ENCODE measurements around the gene DGUOK.

The DGUOK gene

DNA sequence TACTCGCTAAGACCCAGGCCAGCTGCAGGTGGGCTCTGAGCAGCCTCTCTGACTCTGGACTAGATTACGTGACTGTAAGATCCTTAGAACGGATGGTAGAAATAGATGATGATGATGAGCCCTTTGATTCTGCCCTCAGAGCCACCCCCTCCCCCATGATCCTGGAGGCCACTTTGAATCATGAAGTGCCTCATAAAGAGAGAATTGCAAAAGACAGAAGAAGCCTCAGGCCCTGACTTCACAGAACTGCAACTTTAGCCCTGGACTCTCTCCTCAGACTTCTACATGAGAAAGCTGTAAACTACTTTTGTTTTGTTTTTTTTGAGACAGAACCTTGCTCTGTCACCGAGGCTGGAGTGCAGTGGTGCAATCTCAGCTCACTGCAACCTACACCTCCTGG lies 42.7 kb downstream of the DGUOK start:
- Histone ChIP-seq H3K27me3 (ENCODE audit: insufficient read depth, low read length) (no peaks in the 10 kb centered on the region), H2AFZ (ENCODE audit: low read length, unreplicated experiment) (no peak overlapping the region), H3K36me3 (ENCODE audit: insufficient read depth, low read length) (no peaks in the 10 kb centered on the region), H3K4me1 (ENCODE audit: control insufficient read depth, insufficient read depth, low read length, unreplicated experiment) (peaks cover 29% of the 10 kb centered on the region), H3K27ac (ENCODE audit: low read depth, low read length) (no peak overlapping the region), H3K4me3 (ENCODE audit: low read depth, low read length) (no peak overlapping the region), H3K79me2 (ENCODE audit: control insufficient read depth, insufficient read depth, low read length, unreplicated experiment) (no peaks in the 10 kb centered on the region)

GRCh38 chr2:73970141-73970803 lies 43.6 kb downstream of the DGUOK start:
- no peaks in the 10 kb centered on the region for H3K36me3 ChIP-seq (ENCODE audit: insufficient read depth, low read length)
- H3K27me3 ChIP-seq (ENCODE audit: insufficient read depth, low read length), result no peaks in the 10 kb centered on the region
- no peaks in the 10 kb centered on the region for H3K79me2 ChIP-seq (ENCODE audit: control insufficient read depth, insufficient read depth, low read length, unreplicated experiment)
- H2AFZ ChIP-seq (ENCODE audit: low read length, unreplicated experiment), result no peak overlapping the region
- no peak overlapping the region for H3K4me3 ChIP-seq (ENCODE audit: low read depth, low read length)
- H3K4me1 ChIP-seq (ENCODE audit: control insufficient read depth, insufficient read depth, low read length, unreplicated experiment), result peaks cover 29% of the 10 kb centered on the region
- H3K27ac ChIP-seq (ENCODE audit: low read depth, low read length), result no peak overlapping the region

DNA sequence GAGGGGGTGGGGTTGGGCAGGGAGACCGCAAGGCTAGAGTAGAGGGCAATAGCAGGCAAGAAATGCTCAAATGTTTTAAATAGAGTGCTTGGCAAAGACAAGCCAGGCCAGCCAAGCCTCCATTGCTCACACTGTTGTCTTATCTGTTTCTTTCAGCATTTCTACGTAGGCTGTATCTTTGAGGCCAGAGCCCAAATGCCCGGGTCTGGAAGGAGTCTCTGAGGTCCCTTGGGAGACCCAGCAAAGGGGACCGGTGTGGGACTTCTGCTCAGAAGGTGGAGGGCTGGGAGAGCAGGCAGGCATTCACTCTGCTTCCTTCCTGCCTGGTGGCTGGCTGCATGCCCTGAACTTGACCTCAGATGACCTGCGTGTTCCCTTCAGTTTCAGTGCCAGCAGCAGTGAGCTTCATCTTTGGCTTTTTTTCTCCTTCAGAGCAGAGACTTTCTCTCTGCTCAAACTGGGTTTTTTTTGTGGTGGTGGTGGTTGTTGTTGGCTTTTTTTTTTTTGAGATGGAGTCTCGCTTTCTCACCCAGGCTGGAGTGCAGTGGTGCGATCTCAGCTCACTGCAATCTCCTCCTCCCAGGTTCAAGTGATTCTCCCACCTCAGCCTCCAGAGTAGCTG lies 44.3 kb downstream of the DGUOK start:
- Histone ChIP-seq H2AFZ (ENCODE audit: low read length, unreplicated experiment) (no peak overlapping the region), H3K4me1 (ENCODE audit: control insufficient read depth, insufficient read depth, low read length, unreplicated experiment) (peaks cover 29% of the 10 kb centered on the region), H3K4me3 (ENCODE audit: low read depth, low read length) (no peak overlapping the region; the same call in 1 of the 2 replicates)

DNA sequence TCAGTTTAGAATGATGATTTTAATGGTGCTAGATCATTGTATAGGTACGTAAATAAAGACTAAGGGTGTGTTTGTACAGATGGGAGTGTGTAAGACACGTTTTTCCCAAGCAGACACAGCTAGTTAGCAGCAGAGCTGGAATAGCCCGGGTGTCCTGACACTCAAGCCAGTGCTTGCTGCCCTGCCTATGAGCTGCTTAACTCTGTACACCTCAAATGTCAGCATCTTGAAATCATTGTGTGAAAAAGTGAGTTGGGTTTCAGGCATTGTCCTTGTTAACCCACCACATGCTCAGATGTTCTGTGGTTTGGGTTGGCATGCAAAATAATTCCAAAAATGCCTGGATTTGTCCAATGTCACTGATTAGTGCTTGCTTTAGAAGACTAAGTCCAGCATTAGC lies 45.0 kb downstream of the DGUOK start:
- Histone ChIP-seq H3K27ac (ENCODE audit: low read depth, low read length) (no peak overlapping the region), H3K36me3 (ENCODE audit: insufficient read depth, low read length) (no peaks in the 10 kb centered on the region), H3K4me1 (ENCODE audit: control insufficient read depth, insufficient read depth, low read length, unreplicated experiment) (peaks cover 29% of the 10 kb centered on the region), H3K27me3 (ENCODE audit: insufficient read depth, low read length) (no peaks in the 10 kb centered on the region), H2AFZ (ENCODE audit: low read length, unreplicated experiment) (no peak overlapping the region), H3K79me2 (ENCODE audit: control insufficient read depth, insufficient read depth, low read length, unreplicated experiment) (no peaks in the 10 kb centered on the region), H3K4me3 (ENCODE audit: low read depth, low read length) (no peak overlapping the region)

More for the DNA sequence above, 44.3 kb downstream of the DGUOK start:
- Histone ChIP-seq H3K27ac (ENCODE audit: low read depth, low read length) (no peak overlapping the region), H3K79me2 (ENCODE audit: control insufficient read depth, insufficient read depth, low read length, unreplicated experiment) (no peaks in the 10 kb centered on the region), H3K36me3 (ENCODE audit: insufficient read depth, low read length) (no peaks in the 10 kb centered on the region), H3K27me3 (ENCODE audit: insufficient read depth, low read length) (no peaks in the 10 kb centered on the region)

DNA sequence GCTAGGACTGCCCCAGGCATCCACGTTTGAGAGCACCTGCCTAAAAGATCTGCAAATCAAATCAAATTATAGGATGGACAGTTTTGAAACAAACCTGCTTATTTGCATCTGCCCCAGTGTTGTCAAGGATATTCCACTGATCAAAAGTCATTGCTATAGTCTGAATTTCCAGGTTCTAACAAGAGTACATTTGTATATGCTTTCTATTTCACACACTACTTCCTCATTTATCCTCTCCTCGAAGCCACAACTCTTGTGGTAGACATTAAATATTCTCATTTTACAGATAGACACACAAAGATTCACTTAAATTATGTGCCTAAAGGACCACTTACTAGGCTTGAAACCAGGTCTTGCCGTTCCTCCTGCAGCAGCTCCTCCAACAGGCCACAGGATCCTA lies 46.2 kb downstream of the DGUOK start:
- H3K4me1 ChIP-seq (ENCODE audit: control insufficient read depth, insufficient read depth, low read length, unreplicated experiment), result peaks cover 29% of the 10 kb centered on the region
- no peak overlapping the region for H2AFZ ChIP-seq (ENCODE audit: low read length, unreplicated experiment)
- H3K79me2 ChIP-seq (ENCODE audit: control insufficient read depth, insufficient read depth, low read length, unreplicated experiment), result no peaks in the 10 kb centered on the region
- no peak overlapping the region for H3K27ac ChIP-seq (ENCODE audit: low read depth, low read length)
- H3K27me3 ChIP-seq (ENCODE audit: insufficient read depth, low read length), result no peaks in the 10 kb centered on the region
- no peak overlapping the region for H3K4me3 ChIP-seq (ENCODE audit: low read depth, low read length)
- H3K36me3 ChIP-seq (ENCODE audit: insufficient read depth, low read length), result no peaks in the 10 kb centered on the region

- Histone ChIP-seq H3K4me1 (ENCODE audit: control insufficient read depth, insufficient read depth, low read length, unreplicated experiment) (peaks cover 32% of the 10 kb centered on the region), H3K4me3 (ENCODE audit: low read depth, low read length) (no peak overlapping the region), H3K27ac (ENCODE audit: low read depth, low read length) (no peak overlapping the region), H2AFZ (ENCODE audit: low read length, unreplicated experiment) (no peak overlapping the region), H3K79me2 (ENCODE audit: control insufficient read depth, insufficient read depth, low read length, unreplicated experiment) (no peaks in the 10 kb centered on the region), H3K27me3 (ENCODE audit: insufficient read depth, low read length) (no peaks in the 10 kb centered on the region), H3K36me3 (ENCODE audit: insufficient read depth, low read length) (no peaks in the 10 kb centered on the region)
These were observed 49.1 kb downstream of the DGUOK start for GRCh38 chr2:73975731-73976130.

GRCh38 chr2:73976803-73977202 lies 50.1 kb downstream of the DGUOK start:
- Histone ChIP-seq H3K4me1 (ENCODE audit: control insufficient read depth, insufficient read depth, low read length, unreplicated experiment) (peaks cover 24% of the 10 kb centered on the region), H3K4me3 (ENCODE audit: low read depth, low read length) (no peak overlapping the region), H3K27me3 (ENCODE audit: insufficient read depth, low read length) (no peaks in the 10 kb centered on the region), H2AFZ (ENCODE audit: low read length, unreplicated experiment) (no peak overlapping the region), H3K27ac (ENCODE audit: low read depth, low read length) (no peak overlapping the region), H3K36me3 (ENCODE audit: insufficient read depth, low read length) (no peaks in the 10 kb centered on the region), H3K79me2 (ENCODE audit: control insufficient read depth, insufficient read depth, low read length, unreplicated experiment) (no peaks in the 10 kb centered on the region)

- Histone ChIP-seq H3K36me3 (ENCODE audit: insufficient read depth, low read length) (no peaks in the 10 kb centered on the region), H3K4me3 (ENCODE audit: low read depth, low read length) (no peak overlapping the region), H3K4me1 (ENCODE audit: control insufficient read depth, insufficient read depth, low read length, unreplicated experiment) (peaks cover 18% of the 10 kb centered on the region), H3K27ac (ENCODE audit: low read depth, low read length) (no peak overlapping the region), H2AFZ (ENCODE audit: low read length, unreplicated experiment) (no peak overlapping the region), H3K79me2 (ENCODE audit: control insufficient read depth, insufficient read depth, low read length, unreplicated experiment) (no peaks in the 10 kb centered on the region), H3K27me3 (ENCODE audit: insufficient read depth, low read length) (no peaks in the 10 kb centered on the region)
These were observed 50.8 kb downstream of the DGUOK start for GRCh38 chr2:73977466-73977865.

- H3K36me3 ChIP-seq (ENCODE audit: insufficient read depth, low read length), result no peaks in the 10 kb centered on the region
- H3K4me3 ChIP-seq (ENCODE audit: low read depth, low read length), result no peak overlapping the region
- peaks cover 18% of the 10 kb centered on the region for H3K4me1 ChIP-seq (ENCODE audit: control insufficient read depth, insufficient read depth, low read length, unreplicated experiment)
- no peaks in the 10 kb centered on the region for H3K27me3 ChIP-seq (ENCODE audit: insufficient read depth, low read length)
- peak overlapping the region; percentile 18; the same call in 1 of the 2 replicates for H3K27ac ChIP-seq (ENCODE audit: low read depth, low read length)
- no peak overlapping the region for H2AFZ ChIP-seq (ENCODE audit: low read length, unreplicated experiment)
- no peaks in the 10 kb centered on the region for H3K79me2 ChIP-seq (ENCODE audit: control insufficient read depth, insufficient read depth, low read length, unreplicated experiment)
These were observed 52.3 kb downstream of the DGUOK start for GRCh38 chr2:73979021-73979420.

DNA sequence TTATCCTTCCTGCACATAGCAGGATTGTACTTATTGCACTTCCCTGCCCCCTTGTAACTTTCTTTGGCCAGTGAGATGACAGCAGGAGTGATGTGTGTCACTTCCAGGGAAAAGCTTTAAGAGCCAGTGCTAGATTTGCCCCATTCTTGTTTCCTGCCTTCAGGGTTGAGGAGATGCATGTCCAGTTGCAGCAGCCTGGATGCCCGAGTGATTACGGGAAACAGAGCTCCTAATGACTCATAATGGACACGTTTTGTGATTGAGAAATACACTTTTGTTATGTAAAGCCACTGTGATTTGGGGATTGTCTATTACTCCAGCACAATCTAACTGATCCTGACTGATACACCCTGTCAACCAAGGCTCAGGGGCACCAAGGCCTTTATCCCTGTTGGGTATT lies 53.0 kb downstream of the DGUOK start:
- Histone ChIP-seq H3K27ac (ENCODE audit: low read depth, low read length) (peak overlapping the region; percentile 18; the same call in 1 of the 2 replicates), H3K27me3 (ENCODE audit: insufficient read depth, low read length) (no peaks in the 10 kb centered on the region), H2AFZ (ENCODE audit: low read length, unreplicated experiment) (no peak overlapping the region)

GRCh38 chr2:73980566-73980965 lies 53.9 kb downstream of the DGUOK start:
- Histone ChIP-seq H2AFZ (ENCODE audit: low read length, unreplicated experiment) (no peak overlapping the region), H3K4me1 (ENCODE audit: control insufficient read depth, insufficient read depth, low read length, unreplicated experiment) (peaks cover 18% of the 10 kb centered on the region), H3K27ac (ENCODE audit: low read depth, low read length) (no peak overlapping the region), H3K36me3 (ENCODE audit: insufficient read depth, low read length) (no peaks in the 10 kb centered on the region), H3K4me3 (ENCODE audit: low read depth, low read length) (peak overlapping the region; percentile 69), H3K27me3 (ENCODE audit: insufficient read depth, low read length) (no peaks in the 10 kb centered on the region), H3K79me2 (ENCODE audit: control insufficient read depth, insufficient read depth, low read length, unreplicated experiment) (no peaks in the 10 kb centered on the region)

More for the DNA sequence above, 53.0 kb downstream of the DGUOK start:
- H3K36me3 ChIP-seq (ENCODE audit: insufficient read depth, low read length), result no peaks in the 10 kb centered on the region
- H3K4me1 ChIP-seq (ENCODE audit: control insufficient read depth, insufficient read depth, low read length, unreplicated experiment), result peaks cover 18% of the 10 kb centered on the region
- H3K79me2 ChIP-seq (ENCODE audit: control insufficient read depth, insufficient read depth, low read length, unreplicated experiment), result no peaks in the 10 kb centered on the region
- H3K4me3 ChIP-seq (ENCODE audit: low read depth, low read length), result no peak overlapping the region

Measured in ACC112 (cell line).